Erythroblast (primary cell): ENCODE measurements around the gene CFAP99.

Source experiments
- DNase-seq, 2 experiments: peaks; one replicate each; lab custom pipeline; 2025; lab: John Stamatoyannopoulos, UW
- GATA1 ChIP-seq: IDR thresholded peaks from 2 replicates; pipeline ENCODE4 v1.6.1; 2011; ENCODE audit warnings: low read depth, mild to moderate bottlenecking, control low read depth, low read length, moderate library complexity
- POLR2A ChIP-seq: IDR thresholded peaks from 2 replicates; pipeline ENCODE4 v1.6.1; 2011; ENCODE audit warnings: mild to moderate bottlenecking, low read length

Gene CFAP99

GRCh38 chr4:2446656-2447564, 28.2 kb downstream of the CFAP99 start:
- TF ChIP-seq POLR2A (no peak), GATA1 (no peak)
- no peak for DNase-seq

DNA sequence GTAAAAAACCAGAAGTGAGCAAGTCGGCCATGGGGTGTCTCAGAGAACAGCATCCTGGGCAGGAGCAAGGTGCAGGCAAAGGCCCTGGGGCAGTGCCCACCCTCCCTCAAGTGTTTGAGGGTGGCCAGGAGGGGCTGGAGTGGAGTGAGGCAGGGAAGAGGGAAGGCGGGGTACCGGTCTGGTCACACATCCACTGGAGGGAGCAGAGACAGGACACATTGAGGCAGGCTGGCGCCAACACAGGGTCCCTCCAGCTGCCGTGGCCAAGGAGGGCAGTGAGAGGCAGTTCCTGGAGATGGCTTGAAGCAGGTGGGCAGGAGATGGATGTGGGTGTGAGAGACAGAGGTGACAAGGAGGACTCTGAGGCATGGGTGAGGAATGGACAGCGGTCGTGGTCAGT, 29.8 kb downstream of the CFAP99 start:
- DNase-seq: no peak
- no peak for TF ChIP-seq GATA1
- TF ChIP-seq POLR2A: no peak

DNA sequence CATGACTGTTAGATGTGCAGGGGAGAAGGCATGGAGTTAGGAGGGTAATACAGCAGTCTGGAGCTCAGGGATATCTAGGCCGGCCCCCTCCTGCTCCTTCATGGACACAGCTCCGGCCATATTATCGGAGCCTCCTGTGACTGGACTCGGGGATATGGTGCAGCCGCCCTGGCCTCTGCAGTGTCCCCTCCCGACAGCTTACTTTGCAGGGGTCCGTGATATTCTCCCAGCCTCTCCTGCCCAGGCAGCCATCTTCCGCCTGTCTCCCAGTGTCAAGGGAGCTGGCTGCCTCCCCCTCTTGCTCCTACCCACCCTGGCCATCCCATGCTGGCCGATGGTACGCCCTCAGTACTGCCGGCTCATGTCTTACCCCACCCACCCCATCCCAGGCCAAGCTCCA, 30.3 kb downstream of the CFAP99 start:
- no peak for TF ChIP-seq POLR2A
- no peak for TF ChIP-seq GATA1
- no peak for DNase-seq

DNA sequence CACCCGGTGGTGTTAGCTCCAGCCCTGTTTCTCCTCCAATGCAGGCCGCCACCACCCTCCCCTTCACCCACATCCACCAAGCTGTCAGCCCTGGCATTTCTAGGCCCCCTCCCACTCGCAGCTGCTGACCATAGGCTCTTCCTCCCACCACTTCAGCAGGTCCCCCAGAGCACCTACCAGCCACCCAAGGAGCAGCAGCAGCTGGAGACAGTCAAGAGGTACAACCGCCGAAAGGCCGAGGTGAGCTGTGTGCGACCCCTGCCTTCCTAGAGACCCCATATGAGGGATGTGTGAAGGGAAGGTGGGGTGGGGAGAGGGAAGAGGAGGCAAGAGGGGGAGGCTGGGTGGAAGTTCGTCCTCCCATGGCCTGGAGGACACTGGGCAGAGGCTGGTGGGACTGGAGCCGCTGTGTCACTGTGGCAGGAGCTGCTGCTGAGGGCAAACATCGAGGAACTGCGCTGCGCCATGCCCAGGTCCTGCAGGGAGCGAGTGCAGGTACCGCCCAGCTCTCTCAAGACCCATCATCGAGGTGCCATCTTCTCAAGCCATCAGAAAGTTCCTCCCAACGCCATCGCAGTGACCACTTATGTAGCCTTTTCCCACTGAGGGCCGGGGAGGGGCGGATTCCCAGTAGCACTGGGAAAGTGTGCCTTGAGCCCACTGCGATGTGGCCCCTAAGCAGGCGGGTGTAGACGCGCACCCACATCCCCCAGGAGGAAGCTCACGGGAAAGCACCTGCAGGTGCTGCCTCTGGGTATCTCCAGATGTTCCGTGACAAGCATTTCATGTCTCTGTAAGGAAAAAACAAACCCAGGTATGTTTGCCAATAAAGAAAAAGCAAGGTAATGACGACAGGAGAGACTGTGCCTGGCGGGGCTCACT, 31.0 kb downstream of the CFAP99 start:
- DNase-seq: no peak
- TF ChIP-seq GATA1: no peak
- TF ChIP-seq POLR2A: no peak

GRCh38 chr4:2450394-2451035, 31.8 kb downstream of the CFAP99 start:
- TF ChIP-seq POLR2A: no peak
- TF ChIP-seq GATA1: no peak
- no peak for DNase-seq

GRCh38 chr4:2451036-2451520, 32.3 kb downstream of the CFAP99 start:
- no peak for DNase-seq
- TF ChIP-seq GATA1: no peak
- TF ChIP-seq POLR2A: no peak

GRCh38 chr4:2451821-2452785, 33.3 kb downstream of the CFAP99 start:
- DNase-seq: no peak

DNA sequence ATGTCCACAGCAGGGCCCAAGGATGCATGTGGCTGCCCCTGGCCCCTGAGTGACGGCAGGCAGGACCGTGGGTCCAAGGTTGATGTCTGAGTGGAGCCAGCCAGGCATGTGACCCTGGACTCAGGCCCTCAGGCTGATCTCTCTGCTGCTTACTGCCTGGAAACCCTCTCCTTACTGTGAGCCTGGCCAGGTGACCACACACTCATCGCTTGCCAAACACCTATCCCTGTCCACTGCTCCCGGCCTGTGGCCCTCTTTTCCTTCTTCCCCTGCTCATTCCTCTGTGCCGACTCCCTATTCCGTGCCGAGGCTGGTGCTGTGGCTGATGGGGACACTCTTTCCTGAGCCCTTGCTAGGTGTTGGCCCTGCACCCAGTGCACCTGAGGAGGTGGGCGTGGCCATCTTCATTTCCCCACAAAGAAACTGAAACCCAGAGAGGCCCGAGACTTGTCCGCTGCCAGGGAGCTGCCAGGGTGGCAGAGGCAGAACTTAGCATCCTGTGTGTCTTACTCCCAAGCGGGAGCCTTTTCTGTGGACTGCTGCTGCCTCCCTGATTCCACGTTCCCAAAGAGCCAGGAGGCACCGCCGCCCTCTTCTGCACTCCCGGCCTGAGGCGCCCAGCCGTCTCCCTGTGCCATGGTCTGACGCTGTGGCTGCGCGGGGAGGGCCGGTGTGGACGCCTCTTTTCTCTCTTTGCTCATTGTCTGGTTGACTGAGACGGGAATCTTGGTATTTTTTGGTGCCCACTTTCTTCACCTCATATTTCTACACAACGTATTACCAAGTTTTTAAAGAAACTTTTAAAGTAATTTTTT, 38.9 kb downstream of the CFAP99 start:
- TF ChIP-seq GATA1 (no peak), POLR2A (no peak)
- no peak for DNase-seq

More at GRCh38 chr4:2451821-2452785, 33.3 kb downstream of the CFAP99 start:
- TF ChIP-seq POLR2A (no peak), GATA1 (no peak)

DNA sequence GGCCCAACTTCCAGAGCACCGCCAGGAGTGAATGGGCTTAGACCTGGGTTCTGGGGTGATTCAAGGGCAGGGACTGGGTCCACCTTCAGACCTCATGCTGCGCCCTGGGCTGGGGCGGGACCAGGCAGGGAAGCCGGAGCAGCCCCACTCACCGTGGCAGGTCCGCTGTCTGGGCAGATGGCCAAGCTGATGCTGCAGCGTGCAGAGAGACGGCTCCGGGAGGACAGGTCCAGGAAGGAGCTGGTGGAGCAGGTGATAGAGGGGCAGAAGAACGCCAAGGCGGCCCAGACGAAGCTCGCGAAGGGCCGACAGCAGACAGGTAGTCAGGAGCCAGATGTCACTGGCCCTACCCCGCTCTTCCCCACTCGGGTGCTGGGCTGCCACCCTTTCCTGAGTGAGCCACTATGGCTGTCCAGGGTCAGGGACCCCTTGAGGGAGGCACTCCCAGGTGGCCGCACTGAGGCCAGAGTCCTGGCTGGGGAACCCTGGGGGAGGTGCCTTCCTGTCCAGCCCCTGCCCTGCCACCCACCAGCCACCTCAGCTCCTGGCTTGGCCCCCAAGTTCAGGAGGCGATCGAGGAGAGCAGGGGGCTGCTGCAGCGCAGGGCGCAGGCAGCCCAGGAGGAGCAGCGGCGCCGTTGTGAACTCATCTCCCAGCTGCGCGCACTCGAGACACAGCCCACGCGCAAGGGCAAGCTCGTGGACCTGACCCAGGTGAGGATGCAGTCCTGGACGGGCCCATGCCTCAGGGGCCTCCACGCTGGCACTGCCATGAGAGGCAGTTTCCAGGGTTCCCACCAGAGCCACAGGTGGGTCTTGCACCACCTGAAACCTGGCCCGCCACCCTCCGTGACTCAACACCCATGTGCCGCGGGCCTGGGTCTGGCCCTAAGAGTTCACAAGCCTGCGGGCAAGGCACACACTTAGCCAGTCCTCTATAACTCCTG, 40.1 kb downstream of the CFAP99 start:
- no peak for DNase-seq
- no peak for TF ChIP-seq GATA1
- TF ChIP-seq POLR2A: no peak

DNA sequence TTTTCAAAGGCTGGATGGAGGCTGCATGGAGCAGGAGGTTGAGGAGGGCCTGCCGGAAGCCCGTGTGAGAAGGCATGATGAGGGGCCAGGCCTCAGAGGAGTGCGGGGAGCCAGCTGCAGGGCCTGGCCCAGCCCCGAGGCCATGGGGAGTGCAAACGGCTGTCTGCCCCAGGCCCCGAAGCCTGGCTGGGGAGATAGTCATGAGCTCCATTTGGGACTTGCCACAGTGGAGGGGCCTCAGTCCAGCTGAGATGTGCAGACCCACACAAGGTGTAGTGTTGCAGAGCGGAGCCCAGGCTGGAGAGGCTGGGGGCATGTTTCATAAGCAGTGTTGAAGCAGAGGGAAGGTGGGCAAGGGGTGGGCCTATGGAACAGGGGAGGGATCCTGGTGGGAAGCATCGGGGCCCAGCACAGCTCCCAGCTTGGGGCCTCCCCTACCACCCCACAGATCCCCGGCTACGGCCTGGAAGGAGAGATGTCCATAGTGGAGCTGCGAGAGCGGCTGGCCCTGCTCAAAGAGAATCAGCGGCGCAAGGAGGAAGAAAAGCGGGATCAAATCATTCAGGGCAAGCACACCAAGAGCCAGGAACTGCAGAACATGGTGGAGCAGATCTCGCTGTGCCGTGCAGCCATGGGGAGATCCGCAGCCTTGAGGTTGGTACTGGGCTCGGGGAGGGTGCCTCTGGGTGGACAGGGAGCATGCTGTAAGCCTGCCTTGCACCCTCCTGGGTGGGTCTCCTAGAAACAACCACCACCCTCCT, 41.0 kb downstream of the CFAP99 start:
- TF ChIP-seq GATA1 (no peak), POLR2A (no peak)

More for the DNA sequence above, 41.0 kb downstream of the CFAP99 start:
- DNase-seq: no peak
